Testis (tissue), 2 donors: ENCODE measurements around the gene LRIT2.

Experiments used
- CTCF ChIP-seq, 3 experiments: fragments of 450-650 bp in 2 of 3; fragments of 200-600 bp in 1 of 3; sonication (generic) in 1 of 3; IDR thresholded peaks; one replicate each; pipeline ENCODE4 v1.5.1; 2016 to 2019; ENCODE audit warnings: antibody characterized with exemption in 3 of 3, mild to moderate bottlenecking in 2 of 3, moderate library complexity in 1 of 3
- POLR2A ChIP-seq: fragments of 450-650 bp; IDR thresholded peaks from one replicate; pipeline ENCODE4 v1.6.1; 2017; ENCODE audit warnings: antibody characterized with exemption, mild to moderate bottlenecking, moderate library complexity

- TF ChIP-seq POLR2A (no peak), CTCF (IDR thresholded peaks at IDR 0.05) (no peak)
Observed at GRCh38 chr10:84193327-84193726, 32.0 kb downstream of the LRIT2 start.
